Neural cell (in vitro differentiated cells): ENCODE results near the gene RPAP2. TPM values are rescaled to one million over a fixed set of nuclear protein-coding genes. Genes with fewer than 3 reads are reported as not detected.

Source experiments
- H2AFZ ChIP-seq: fragments of 200-600, 300-800 bp; sonication (generic), shearing (Covaris generic); 2 replicates; pipeline ENCODE4 v1.6.0; 2014; ENCODE audit warnings: low read depth, mild to moderate bottlenecking, antibody characterized with exemption, low read length, moderate library complexity
- H3F3A ChIP-seq: fragments of 200-600 bp; shearing (Covaris generic); 2 replicates; pipeline ENCODE4 v1.6.1; 2016; ENCODE audit warnings: mild to moderate bottlenecking, moderate library complexity, mixed read lengths, antibody characterized with exemption, low read length; ENCODE audit not compliant: insufficient read depth, poor library complexity, severe bottlenecking
- H3K27ac ChIP-seq: fragments of 200-600, 300-800 bp; sonication (generic), shearing (Covaris generic); 2 replicates; pipeline ENCODE4 v1.5.1; 2014; ENCODE audit warnings: mild to moderate bottlenecking, low read length, moderate library complexity
- H3K27me3 ChIP-seq: fragments of 300-800, 200-600 bp; sonication (generic), shearing (Covaris generic); 2 replicates; pipeline ENCODE4 v1.6.0; 2014; ENCODE audit warnings: mild to moderate bottlenecking, low read depth, low read length, moderate library complexity; ENCODE audit not compliant: insufficient read depth
- H3K36me3 ChIP-seq: fragments of 300-800, 200-600 bp; sonication (generic), shearing (Covaris generic); 2 replicates; pipeline ENCODE4 v1.5.1; 2014; ENCODE audit warnings: mild to moderate bottlenecking, antibody characterized with exemption, low read length, moderate library complexity; ENCODE audit not compliant: insufficient read depth
- H3K4me2 ChIP-seq: fragments of 300-800, 200-600 bp; sonication (generic), shearing (Covaris generic); 2 replicates; pipeline ENCODE4 v1.6.0; 2014; ENCODE audit warnings: mild to moderate bottlenecking, low read length
- H3K4me3 ChIP-seq: fragments of 300-800, 200-600 bp; sonication (generic), shearing (Covaris generic); 2 replicates; pipeline ENCODE4 v1.5.1; 2014; ENCODE audit warnings: mild to moderate bottlenecking, low read length, moderate library complexity
- H3K79me2 ChIP-seq: fragments of 200-600 bp; shearing (Covaris generic); replicated peaks from 2 replicates; pipeline ENCODE4 v1.6.0; 2014; ENCODE audit warnings: mild to moderate bottlenecking, low read length, moderate library complexity; ENCODE audit not compliant: insufficient read depth
- H3K9ac ChIP-seq: fragments of 300-800, 200-600 bp; sonication (generic), shearing (Covaris generic); 2 replicates; pipeline ENCODE4 v1.6.1; 2016; ENCODE audit warnings: mild to moderate bottlenecking, low read length, mixed read lengths
- H3K9me2 ChIP-seq: fragments of 200-600 bp; shearing (Covaris generic); 2 replicates; pipeline ENCODE4 v1.6.1; 2016; ENCODE audit warnings: mild to moderate bottlenecking, low read length, mixed read lengths; ENCODE audit not compliant: insufficient read depth
- H3K9me3 ChIP-seq: fragments of 200-600, 300-800 bp; sonication (generic), shearing (Covaris generic); 2 replicates; pipeline ENCODE4 v1.6.1; 2016; ENCODE audit warnings: mild to moderate bottlenecking, mixed run types, low read length, moderate library complexity, mixed read lengths
- H4K20me1 ChIP-seq: fragments of 200-600 bp; shearing (Covaris generic); 2 replicates; pipeline ENCODE4 v1.6.1; 2016; ENCODE audit warnings: mild to moderate bottlenecking, mixed run types; ENCODE audit not compliant: insufficient read depth
- CTCF ChIP-seq: fragments of 450-650 bp; IDR thresholded peaks from 2 replicates; pipeline ENCODE4 v1.5.1; 2014; ENCODE audit warnings: antibody characterized with exemption, mild to moderate bottlenecking, moderate library complexity; ENCODE audit not compliant: poor library complexity, severe bottlenecking
- EP300 ChIP-seq: fragments of 450-650 bp; conservative IDR thresholded peaks from 2 replicates; pipeline ENCODE4 v1.6.1; 2014; ENCODE audit warnings: antibody characterized with exemption, mild to moderate bottlenecking, moderate library complexity; ENCODE audit not compliant: poor library complexity, severe bottlenecking
- EZH2 ChIP-seq: fragments of 200-600, 300-800 bp; shearing (Covaris generic), sonication (generic); IDR thresholded peaks from 2 replicates; pipeline ENCODE4 v1.6.1; 2014; ENCODE audit warnings: antibody characterized with exemption, low read length, borderline replicate concordance, mild to moderate bottlenecking; ENCODE audit not compliant: insufficient read depth, poor library complexity, severe bottlenecking
- MXI1 ChIP-seq: fragments of 450-650 bp; conservative IDR thresholded peaks from 2 replicates; pipeline ENCODE4 v1.6.1; 2014; ENCODE audit warnings: antibody characterized with exemption, mild to moderate bottlenecking; ENCODE audit not compliant: poor library complexity, severe bottlenecking
- POLR2AphosphoS5 ChIP-seq: IDR thresholded peaks from 2 replicates; pipeline ENCODE4 v1.6.1; 2012
- RAD21 ChIP-seq: fragments of 450-650 bp; conservative IDR thresholded peaks from 2 replicates; pipeline ENCODE4 v1.6.1; 2014; ENCODE audit warnings: antibody characterized with exemption, mild to moderate bottlenecking, moderate library complexity
- REST ChIP-seq: IDR thresholded peaks from 2 replicates; pipeline ENCODE4 v1.6.1; 2012; ENCODE audit warnings: borderline replicate concordance
- SMC3 ChIP-seq: fragments of 450-650 bp; conservative IDR thresholded peaks from 2 replicates; pipeline ENCODE4 v1.6.1; 2014; ENCODE audit warnings: antibody characterized with exemption, mild to moderate bottlenecking, moderate library complexity; ENCODE audit not compliant: poor library complexity
- TAF1 ChIP-seq: IDR thresholded peaks from 2 replicates; pipeline ENCODE4 v1.6.1; 2012; ENCODE audit warnings: low read depth
- polyA plus RNA-seq: library from polyadenylated mRNA; depleted of rRNA; stranded (reverse); fragments of >200 nt; gene quantifications from 2 replicates; pipeline ENCODE4 v1.2.3, GENCODE V29; 2014

RPAP2 gene
- polyA plus RNA-seq, 1 donor from 2014 or later = 9.3 TPM

- Histone ChIP-seq H3K9me3 (no peaks in the 10 kb centered on the region), H3K4me2 (no peak overlapping the region), H3K27me3 (no peaks in the 10 kb centered on the region), H3K27ac (no peak overlapping the region), H2AFZ (no peak overlapping the region), H4K20me1 (no peaks in the 10 kb centered on the region), H3K9ac (no peak overlapping the region), H3K4me3 (no peak overlapping the region), H3K36me3 (no peaks in the 10 kb centered on the region), H3K79me2 (no peaks in the 10 kb centered on the region), H3K9me2 (no peaks in the 10 kb centered on the region), H3F3A (no peaks in the 10 kb centered on the region)
- TF ChIP-seq SMC3 (no peak), RAD21 (no peak), EZH2 (no peak), TAF1 (no peak), MXI1 (no peak), EP300 (no peak), CTCF (no peak), REST (no peak), POLR2AphosphoS5 (no peak)
These were observed 142.4 kb downstream of the RPAP2 start for GRCh38 chr1:92441316-92441696.

- Histone ChIP-seq H3K4me3 (no peak overlapping the region), H3K27ac (no peak overlapping the region), H2AFZ (no peak overlapping the region), H3K4me2 (no peak overlapping the region), H3K79me2 (no peaks in the 10 kb centered on the region), H3K27me3 (no peaks in the 10 kb centered on the region), H3K9me3 (no peaks in the 10 kb centered on the region), H3K9ac (no peak overlapping the region), H3F3A (no peaks in the 10 kb centered on the region), H3K36me3 (no peaks in the 10 kb centered on the region), H3K9me2 (no peaks in the 10 kb centered on the region), H4K20me1 (no peaks in the 10 kb centered on the region)
- TF ChIP-seq TAF1 = no peak
- no peak for TF ChIP-seq EP300
- TF ChIP-seq POLR2AphosphoS5 = no peak
- no peak for TF ChIP-seq EZH2
- no peak for TF ChIP-seq RAD21
- TF ChIP-seq CTCF = no peak
- no peak for TF ChIP-seq REST
- no peak for TF ChIP-seq SMC3
- TF ChIP-seq MXI1 = no peak
These were observed 143.0 kb downstream of the RPAP2 start for GRCh38 chr1:92441697-92442342.
